Activated CD8-positive, alpha-beta T cell treated with anti-CD3 and anti-CD28 coated beads for 36 hours (primary cell): ENCODE data around the gene AATK. TPM values are rescaled to one million over a fixed set of nuclear protein-coding genes. Genes with fewer than 3 reads are reported as not detected.

Experiments
- ATAC-seq: fragments of 200-7000 bp; cut with Tn5 transposase; one replicate; pipeline ENCODE4 v1.10.0; 2021; ENCODE audit warnings: mild to moderate bottlenecking, moderate library complexity
- CTCF ChIA-PET: fragments of 350-600 bp; sonication (Branson Sonifier 250); formaldehyde crosslinking; loops from one replicate; lab custom pipeline; 2021; ENCODE audit warnings: antibody characterized with exemption; lab: Charles Lee
- POLR2A ChIA-PET: fragments of 350-600 bp; sonication (Branson Sonifier 250); formaldehyde crosslinking; loops from one replicate; lab custom pipeline; 2021; ENCODE audit warnings: antibody characterized with exemption; lab: Charles Lee
- DNase-seq: peaks from one replicate; pipeline ENCODE4 v3.0.0-alpha.2; 2020
- H3K27ac Mint-ChIP-seq: one replicate; pipeline ENCODE4 v1.8.0; 2021; ENCODE audit warnings: mild to moderate bottlenecking, mixed read lengths
- H3K27me3 Mint-ChIP-seq: one replicate; pipeline ENCODE4 v1.8.0; 2021; ENCODE audit warnings: mixed read lengths
- H3K36me3 Mint-ChIP-seq: one replicate; pipeline ENCODE4 v1.8.0; 2021; ENCODE audit warnings: low read depth, mixed read lengths
- H3K4me1 Mint-ChIP-seq: one replicate; pipeline ENCODE4 v1.8.0; 2021; ENCODE audit warnings: low read depth, mixed read lengths
- H3K4me3 Mint-ChIP-seq: one replicate; pipeline ENCODE4 v1.8.0; 2021; ENCODE audit warnings: mild to moderate bottlenecking, moderate library complexity, mixed read lengths
- H3K9me3 Mint-ChIP-seq: one replicate; pipeline ENCODE4 v1.8.0; 2021; ENCODE audit warnings: mixed read lengths
- CTCF ChIP-seq: fragments of 200-600 bp; IDR thresholded peaks from one replicate; pipeline ENCODE4 v1.8.0; 2022; ENCODE audit warnings: antibody characterized with exemption, mild to moderate bottlenecking
- intact Hi-C: fragments of 100-400 bp; cut with micrococcal nuclease; formaldehyde crosslinking; loops from one replicate; pipeline ENCODE4 v1.10.0; 2022
- total RNA-seq, 2 experiments: library from RNA; stranded (reverse); gene quantifications; one replicate each; pipeline ENCODE4 v1.2.3, GENCODE V29; 2021

The AATK gene
- total RNA-seq, 2 experiments from 2014 or later, result 0.63 to 0.98 TPM

- CTCF ChIA-PET, result no interaction called here
- no peak overlapping the region for H3K27ac Mint-ChIP-seq
- H3K4me3 Mint-ChIP-seq, result no peak overlapping the region
- DNase-seq (no peak), ATAC-seq (no peak)
- H3K9me3 Mint-ChIP-seq, result no peaks in the 10 kb centered on the region
- no peaks in the 10 kb centered on the region for H3K4me1 Mint-ChIP-seq
- no peaks in the 10 kb centered on the region for H3K36me3 Mint-ChIP-seq
- intact Hi-C loops, result no loop called here
- no peaks in the 10 kb centered on the region for H3K27me3 Mint-ChIP-seq
- TF ChIP-seq CTCF, result no peak
- POLR2A ChIA-PET, result interaction anchor here (1.7 kb wide), 1 partner anchor 13 kb away, joined by 5 read pairs; no protein-coding TSS in a partner anchor
Measured at GRCh38 chr17:81187586-81188490, 21.8 kb upstream of the AATK start.

- no peak overlapping the region for H3K4me3 Mint-ChIP-seq
- CTCF ChIA-PET, result no interaction called here
- no peak overlapping the region for H3K27ac Mint-ChIP-seq
- intact Hi-C loops, result no loop called here
- no peaks in the 10 kb centered on the region for H3K36me3 Mint-ChIP-seq
- POLR2A ChIA-PET, result no interaction called here
- TF ChIP-seq CTCF, result no peak
- no peaks in the 10 kb centered on the region for H3K27me3 Mint-ChIP-seq
- H3K9me3 Mint-ChIP-seq, result no peaks in the 10 kb centered on the region
- no peaks in the 10 kb centered on the region for H3K4me1 Mint-ChIP-seq
- no peak for DNase-seq
- no peak for ATAC-seq
Measured at GRCh38 chr17:81187120-81187519, 21.1 kb upstream of the AATK start.

- Mint-ChIP-seq H3K27ac (no peak overlapping the region), H3K4me3 (no peak overlapping the region), H3K9me3 (no peaks in the 10 kb centered on the region), H3K4me1 (no peaks in the 10 kb centered on the region), H3K27me3 (no peaks in the 10 kb centered on the region), H3K36me3 (no peaks in the 10 kb centered on the region)
- DNase-seq, result no peak
- ATAC-seq, result no peak
- ChIA-PET CTCF (no interaction called here), POLR2A (no interaction called here)
- no peak for TF ChIP-seq CTCF
- intact Hi-C loops, result no loop called here
Measured at GRCh38 chr17:81186203-81186602, 20.2 kb upstream of the AATK start.

- Mint-ChIP-seq H3K36me3 (no peaks in the 10 kb centered on the region), H3K4me3 (no peak overlapping the region), H3K27me3 (no peaks in the 10 kb centered on the region), H3K4me1 (no peaks in the 10 kb centered on the region), H3K9me3 (no peaks in the 10 kb centered on the region), H3K27ac (no peak overlapping the region)
- intact Hi-C loops, result no loop called here
- CTCF ChIA-PET, result no interaction called here
- no peak for TF ChIP-seq CTCF
- no peak for DNase-seq
- ATAC-seq, result no peak
- POLR2A ChIA-PET, result no interaction called here
Measured at GRCh38 chr17:81184555-81184954, 18.5 kb upstream of the AATK start.

- ChIA-PET POLR2A (no interaction called here), CTCF (no interaction called here)
- DNase-seq, result no peak
- Mint-ChIP-seq H3K36me3 (no peaks in the 10 kb centered on the region), H3K9me3 (no peaks in the 10 kb centered on the region), H3K27ac (no peak overlapping the region), H3K4me1 (no peaks in the 10 kb centered on the region), H3K27me3 (no peaks in the 10 kb centered on the region), H3K4me3 (no peak overlapping the region)
- TF ChIP-seq CTCF, result no peak
- intact Hi-C loops, result no loop called here
- no peak for ATAC-seq
Measured at GRCh38 chr17:81183807-81184206, 17.8 kb upstream of the AATK start.
